Measurements from ENCODE around the gene STRA6.
"Not testable (repeated sequence)": the region's sequence is repeated elsewhere in the genome, so short reads cannot be mapped to it uniquely, and the experiment has no call there.

The STRA6 gene

DNA sequence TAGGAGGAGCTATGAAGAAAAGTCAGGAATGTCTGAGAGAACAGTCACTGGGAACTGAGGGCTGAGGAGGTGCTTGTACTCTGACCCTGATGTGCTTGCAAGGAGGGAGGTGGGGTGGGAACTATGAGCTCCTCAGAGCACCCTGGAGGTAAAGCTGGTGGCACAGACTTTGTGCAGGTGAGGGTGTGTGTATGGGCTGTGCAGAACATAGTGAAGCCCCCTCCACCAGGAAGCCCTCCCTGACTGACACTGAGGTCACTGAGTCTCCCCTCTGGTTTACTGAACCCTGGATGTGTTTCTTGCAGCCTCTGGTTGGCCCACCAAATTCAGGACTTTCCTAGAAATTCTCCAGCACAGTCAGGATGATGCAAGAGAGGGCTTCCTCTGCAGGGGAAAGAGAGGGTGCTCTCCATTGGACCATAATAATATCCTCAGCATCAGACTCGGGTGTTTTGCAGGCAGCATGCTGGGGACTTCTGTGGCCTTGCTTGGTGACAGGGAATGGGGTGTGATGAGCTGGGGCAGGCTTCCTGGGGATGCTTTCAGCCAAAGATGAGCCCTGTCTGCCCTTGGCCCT, 30.5 kb downstream of the STRA6 start:
- no peak for DNase-seq (ENCODE audit: low read depth, low spot score)
- no peak overlapping the region for H3K4me3 ChIP-seq (ENCODE audit: low read length)
- H3K9me3 ChIP-seq (ENCODE audit: control insufficient read depth, insufficient read depth, low read length) = no peaks in the 10 kb centered on the region
- H3K36me3 ChIP-seq (ENCODE audit: control insufficient read depth, insufficient read depth, low read length) = no peaks in the 10 kb centered on the region
- peaks cover 6% of the 10 kb centered on the region for H3K4me1 ChIP-seq (ENCODE audit: control insufficient read depth, insufficient read depth, low read length)
- no peaks in the 10 kb centered on the region for H3K27me3 ChIP-seq (ENCODE audit: control insufficient read depth, insufficient read depth, low read length)
- no peak overlapping the region for H3K27ac ChIP-seq (ENCODE audit: low read length)
- no CpG with 5 or more reads among the region's 1 CpG for WGBS (ENCODE audit: insufficient coverage, insufficient read length)

DNA sequence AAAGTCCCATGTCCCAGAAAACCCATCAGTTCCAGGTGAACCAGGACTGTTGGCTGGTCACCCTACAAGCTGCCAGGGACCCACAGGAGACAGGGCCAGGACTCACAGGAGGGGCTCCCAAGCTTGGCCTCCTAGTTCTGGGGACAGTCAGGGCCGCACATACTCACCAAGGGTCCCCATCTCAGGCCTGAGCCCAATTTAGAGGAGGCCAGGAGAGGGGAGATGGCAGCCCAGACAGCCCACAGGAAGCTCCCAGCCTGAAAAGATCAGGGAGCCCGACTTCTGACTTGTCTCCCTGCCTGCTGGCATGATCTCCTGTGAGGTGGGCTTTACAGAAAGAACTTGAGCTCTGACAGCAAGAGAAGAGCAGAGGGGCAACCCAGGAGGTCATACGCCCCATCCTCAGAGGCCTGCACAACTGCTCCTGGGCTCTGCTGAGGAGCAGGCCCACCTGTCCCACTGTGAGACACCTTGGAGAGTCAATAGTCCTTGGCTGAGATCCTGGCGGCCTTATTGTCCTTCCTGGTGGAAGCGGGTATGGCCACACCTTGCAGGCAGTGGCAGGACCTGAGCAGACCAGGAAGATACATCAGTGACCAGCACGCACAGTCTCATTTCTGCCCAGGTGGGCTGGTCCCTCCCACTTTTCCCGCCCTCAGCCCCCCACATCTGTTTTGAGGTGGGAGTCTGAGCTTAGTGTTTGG, 31.6 kb downstream of the STRA6 start:
- Histone ChIP-seq H3K4me1 (ENCODE audit: control insufficient read depth, insufficient read depth, low read length) (peaks cover 6% of the 10 kb centered on the region), H3K9me3 (ENCODE audit: control insufficient read depth, insufficient read depth, low read length) (no peaks in the 10 kb centered on the region), H3K36me3 (ENCODE audit: control insufficient read depth, insufficient read depth, low read length) (no peaks in the 10 kb centered on the region), H3K27ac (ENCODE audit: low read length) (no peak overlapping the region), H3K4me3 (ENCODE audit: low read length) (no peak overlapping the region), H3K27me3 (ENCODE audit: control insufficient read depth, insufficient read depth, low read length) (no peaks in the 10 kb centered on the region)
- DNase-seq (ENCODE audit: low read depth, low spot score) = no peak
- WGBS (ENCODE audit: insufficient coverage, insufficient read length) = no CpG with 5 or more reads among the region's 7 CpGs

DNA sequence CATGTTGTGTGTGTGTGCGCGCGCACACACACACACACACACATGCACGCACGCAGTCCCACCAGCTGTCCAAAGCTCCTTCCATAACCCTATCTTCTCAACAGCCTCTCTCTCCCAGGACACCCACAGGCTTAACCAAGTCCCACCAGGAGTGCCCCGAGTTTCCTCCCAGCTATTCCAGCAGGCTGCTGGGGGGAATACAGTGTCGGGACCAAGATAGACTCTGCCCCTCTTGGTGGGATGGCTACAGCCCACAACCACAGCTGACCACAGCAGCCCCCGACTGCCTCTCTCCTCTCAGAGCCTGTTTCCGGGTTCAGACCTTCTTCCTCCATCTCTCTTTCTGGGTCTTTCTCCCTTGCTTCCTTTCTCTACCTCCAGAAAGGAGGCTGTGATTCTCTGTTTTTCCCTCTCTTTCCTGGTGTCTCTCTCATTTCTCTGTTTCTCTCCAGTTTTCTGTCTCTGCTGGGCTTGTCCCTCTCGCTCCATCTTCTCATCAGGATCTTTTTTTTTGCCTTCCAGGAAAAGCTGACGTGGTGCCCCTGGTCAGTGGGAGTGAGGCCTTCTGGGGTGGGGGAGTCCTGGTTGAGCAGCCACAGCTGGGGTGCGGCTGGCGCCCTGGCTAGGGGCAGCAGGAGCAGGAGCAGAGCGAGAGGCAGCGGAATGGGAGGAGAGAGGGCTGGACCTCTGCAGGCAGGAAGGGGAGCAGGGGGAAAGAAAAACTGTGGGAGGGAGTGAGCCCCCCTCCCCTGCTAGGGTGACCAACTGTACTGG, 32.3 kb downstream of the STRA6 start:
- WGBS (ENCODE audit: insufficient coverage, insufficient read length) = no CpG with 5 or more reads among the region's 15 CpGs
- H3K9me3 ChIP-seq (ENCODE audit: control insufficient read depth, insufficient read depth, low read length) = no peaks in the 10 kb centered on the region
- no peak overlapping the region for H3K4me3 ChIP-seq (ENCODE audit: low read length)
- no peak for DNase-seq (ENCODE audit: low read depth, low spot score)
- H3K27me3 ChIP-seq (ENCODE audit: control insufficient read depth, insufficient read depth, low read length) = no peaks in the 10 kb centered on the region
- H3K4me1 ChIP-seq (ENCODE audit: control insufficient read depth, insufficient read depth, low read length) = peaks cover 6% of the 10 kb centered on the region
- H3K36me3 ChIP-seq (ENCODE audit: control insufficient read depth, insufficient read depth, low read length) = no peaks in the 10 kb centered on the region
- no peak overlapping the region for H3K27ac ChIP-seq (ENCODE audit: low read length)

- peaks cover 4% of the 10 kb centered on the region for H3K4me1 ChIP-seq (ENCODE audit: control insufficient read depth, insufficient read depth, low read length)
- no peak for DNase-seq (ENCODE audit: low read depth, low spot score)
- no peaks in the 10 kb centered on the region for H3K9me3 ChIP-seq (ENCODE audit: control insufficient read depth, insufficient read depth, low read length)
- H3K36me3 ChIP-seq (ENCODE audit: control insufficient read depth, insufficient read depth, low read length) = no peaks in the 10 kb centered on the region
- H3K4me3 ChIP-seq (ENCODE audit: low read length) = no peak overlapping the region
- WGBS (ENCODE audit: insufficient coverage, insufficient read length) = no CpG with 5 or more reads among the region's 3 CpGs
- H3K27me3 ChIP-seq (ENCODE audit: control insufficient read depth, insufficient read depth, low read length) = no peaks in the 10 kb centered on the region
- no peak overlapping the region for H3K27ac ChIP-seq (ENCODE audit: low read length)
These were observed 33.9 kb downstream of the STRA6 start for GRCh38 chr15:74168711-74169126.

- Histone ChIP-seq H3K27me3 (ENCODE audit: control insufficient read depth, insufficient read depth, low read length) (no peaks in the 10 kb centered on the region), H3K27ac (ENCODE audit: low read length) (no peak overlapping the region), H3K9me3 (ENCODE audit: control insufficient read depth, insufficient read depth, low read length) (no peaks in the 10 kb centered on the region), H3K4me1 (ENCODE audit: control insufficient read depth, insufficient read depth, low read length) (no peaks in the 10 kb centered on the region), H3K36me3 (ENCODE audit: control insufficient read depth, insufficient read depth, low read length) (no peaks in the 10 kb centered on the region), H3K4me3 (ENCODE audit: low read length) (no peak overlapping the region)
- no CpG with 5 or more reads among the region's 4 CpGs for WGBS (ENCODE audit: insufficient coverage, insufficient read length)
- no peak for DNase-seq (ENCODE audit: low read depth, low spot score)
These were observed 34.7 kb downstream of the STRA6 start for GRCh38 chr15:74167891-74168331.

GRCh38 chr15:74165461-74165860, 37.1 kb downstream of the STRA6 start:
- DNase-seq (ENCODE audit: low read depth, low spot score) = no peak
- Histone ChIP-seq H3K27ac (ENCODE audit: low read length) (no peak overlapping the region), H3K4me3 (ENCODE audit: low read length) (no peak overlapping the region), H3K4me1 (ENCODE audit: control insufficient read depth, insufficient read depth, low read length) (no peaks in the 10 kb centered on the region), H3K36me3 (ENCODE audit: control insufficient read depth, insufficient read depth, low read length) (no peaks in the 10 kb centered on the region), H3K9me3 (ENCODE audit: control insufficient read depth, insufficient read depth, low read length) (no peaks in the 10 kb centered on the region), H3K27me3 (ENCODE audit: control insufficient read depth, insufficient read depth, low read length) (no peaks in the 10 kb centered on the region)
- WGBS (ENCODE audit: insufficient coverage, insufficient read length) = no CpG with 5 or more reads among the region's 1 CpG

- WGBS (ENCODE audit: insufficient coverage, insufficient read length) = no CpG with 5 or more reads among the region's 3 CpGs
- H3K4me3 ChIP-seq (ENCODE audit: low read length); H3K36me3 ChIP-seq (ENCODE audit: control insufficient read depth, insufficient read depth, low read length); H3K27me3 ChIP-seq (ENCODE audit: control insufficient read depth, insufficient read depth, low read length); DNase-seq (ENCODE audit: low read depth, low spot score); H3K9me3 ChIP-seq (ENCODE audit: control insufficient read depth, insufficient read depth, low read length); H3K27ac ChIP-seq (ENCODE audit: low read length); H3K4me1 ChIP-seq (ENCODE audit: control insufficient read depth, insufficient read depth, low read length): not testable (repeated sequence)
These were observed 40.4 kb downstream of the STRA6 start for GRCh38 chr15:74162195-74162536.

- H3K4me1 ChIP-seq (ENCODE audit: control insufficient read depth, insufficient read depth, low read length); H3K9me3 ChIP-seq (ENCODE audit: control insufficient read depth, insufficient read depth, low read length); H3K27ac ChIP-seq (ENCODE audit: low read length); DNase-seq (ENCODE audit: low read depth, low spot score); H3K4me3 ChIP-seq (ENCODE audit: low read length); H3K36me3 ChIP-seq (ENCODE audit: control insufficient read depth, insufficient read depth, low read length); H3K27me3 ChIP-seq (ENCODE audit: control insufficient read depth, insufficient read depth, low read length): not testable (repeated sequence)
- WGBS (ENCODE audit: insufficient coverage, insufficient read length) = no CpG with 5 or more reads among the region's 3 CpGs
These were observed 42.2 kb downstream of the STRA6 start for GRCh38 chr15:74160390-74160789.

DNA sequence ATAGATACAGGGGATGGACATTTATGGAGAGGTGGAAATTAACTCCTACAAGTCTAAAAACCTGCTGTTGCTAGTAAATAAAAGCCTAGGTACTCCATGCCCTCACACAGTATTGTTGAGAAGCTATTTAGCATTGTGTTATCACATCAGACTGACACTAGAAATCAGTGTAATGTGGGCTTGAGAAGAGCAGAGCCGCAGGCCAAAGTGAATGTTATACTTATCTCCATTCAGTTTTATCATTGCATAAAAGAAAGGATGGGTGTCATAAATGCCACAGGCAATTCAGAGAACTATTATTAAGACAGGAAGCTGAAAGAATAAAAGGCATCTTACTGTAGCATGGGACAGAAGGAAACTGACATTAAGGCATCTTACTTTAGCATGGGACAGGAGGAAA, 42.8 kb downstream of the STRA6 start:
- H3K27ac ChIP-seq (ENCODE audit: low read length) = no peak overlapping the region
- no peak for DNase-seq (ENCODE audit: low read depth, low spot score)
- H3K9me3 ChIP-seq (ENCODE audit: control insufficient read depth, insufficient read depth, low read length) = no peaks in the 10 kb centered on the region
- no peaks in the 10 kb centered on the region for H3K27me3 ChIP-seq (ENCODE audit: control insufficient read depth, insufficient read depth, low read length)
- WGBS (ENCODE audit: insufficient coverage, insufficient read length) = no CpG with 5 or more reads among the region's 1 CpG
- H3K36me3 ChIP-seq (ENCODE audit: control insufficient read depth, insufficient read depth, low read length) = no peaks in the 10 kb centered on the region
- H3K4me1 ChIP-seq (ENCODE audit: control insufficient read depth, insufficient read depth, low read length) = no peaks in the 10 kb centered on the region
- H3K4me3 ChIP-seq (ENCODE audit: low read length) = no peak overlapping the region

DNA sequence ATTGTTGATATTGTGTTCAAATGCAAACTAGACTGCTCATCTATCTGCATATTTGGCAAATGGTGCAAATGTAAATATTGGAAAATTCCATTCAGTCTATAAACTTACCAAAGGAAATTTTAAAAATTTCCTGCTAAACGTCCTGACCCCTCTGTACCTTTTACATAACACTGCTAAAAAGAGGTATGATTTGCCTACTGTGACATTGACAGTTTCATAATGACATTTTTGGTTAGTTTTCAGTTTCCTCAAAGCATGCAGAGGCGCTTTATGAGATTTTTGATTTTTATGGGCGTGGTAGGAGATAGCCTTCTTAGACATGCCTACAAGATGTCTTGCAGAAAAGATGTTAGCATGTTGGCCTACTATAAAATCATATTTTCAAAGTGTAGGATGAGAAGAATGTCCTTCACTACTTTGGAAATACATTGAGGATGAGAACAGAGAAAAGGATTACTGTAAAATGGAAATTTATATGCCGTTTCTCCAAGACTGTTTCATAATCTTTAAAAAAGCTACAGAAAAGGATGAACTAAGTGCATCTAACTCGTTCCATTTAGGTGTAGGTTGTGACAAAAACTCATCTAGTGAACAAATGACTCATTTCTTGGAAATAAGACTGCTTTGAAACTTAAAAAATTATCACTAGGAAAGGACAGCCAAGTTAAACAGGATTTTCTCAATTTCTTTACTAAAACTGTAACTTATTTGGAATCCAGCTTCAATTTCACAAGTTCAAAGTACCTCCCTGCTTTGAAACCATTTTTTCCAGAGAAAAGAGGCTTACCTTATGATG, 43.5 kb downstream of the STRA6 start:
- WGBS (ENCODE audit: insufficient coverage, insufficient read length) = no CpG with 5 or more reads among the region's 5 CpGs
- Histone ChIP-seq H3K9me3 (ENCODE audit: control insufficient read depth, insufficient read depth, low read length) (no peaks in the 10 kb centered on the region), H3K27me3 (ENCODE audit: control insufficient read depth, insufficient read depth, low read length) (no peaks in the 10 kb centered on the region), H3K36me3 (ENCODE audit: control insufficient read depth, insufficient read depth, low read length) (no peaks in the 10 kb centered on the region), H3K27ac (ENCODE audit: low read length) (no peak overlapping the region), H3K4me1 (ENCODE audit: control insufficient read depth, insufficient read depth, low read length) (no peaks in the 10 kb centered on the region), H3K4me3 (ENCODE audit: low read length) (no peak overlapping the region)
- DNase-seq (ENCODE audit: low read depth, low spot score) = no peak
